HG03565 (cell line): ENCODE measurements around the gene BRD1.

Source experiments
- ATAC-seq: cut with Tn5 transposase; IDR thresholded peaks from one replicate; pipeline ENCODE4 v1.9.1; 2021; ENCODE audit warnings: mild to moderate bottlenecking, moderate library complexity; ENCODE audit not compliant: unreplicated experiment

The BRD1 gene

GRCh38 chr22:49734882-49735281, 92.8 kb downstream of the BRD1 start:
- no peak for ATAC-seq

GRCh38 chr22:49734390-49734789, 93.3 kb downstream of the BRD1 start:
- ATAC-seq = no peak

- ATAC-seq = no peak
Observed at GRCh38 chr22:49733631-49734030, 94.0 kb downstream of the BRD1 start.

GRCh38 chr22:49730656-49731055, 97.0 kb downstream of the BRD1 start:
- ATAC-seq = no peak

GRCh38 chr22:49728570-49729271, 99.0 kb downstream of the BRD1 start:
- no peak for ATAC-seq

- ATAC-seq = no peak
Observed at GRCh38 chr22:49727881-49728569, 99.6 kb downstream of the BRD1 start.

- no peak for ATAC-seq
Observed at GRCh38 chr22:49727191-49727880, 100.3 kb downstream of the BRD1 start.

- no peak for ATAC-seq
Observed at GRCh38 chr22:49726701-49727101, 101.0 kb downstream of the BRD1 start.

- no peak for ATAC-seq
Observed at GRCh38 chr22:49726022-49726681, 101.5 kb downstream of the BRD1 start.

- ATAC-seq = no peak
Observed at GRCh38 chr22:49725516-49725915, 102.2 kb downstream of the BRD1 start.

- ATAC-seq = no peak
Observed at GRCh38 chr22:49724893-49725489, 102.7 kb downstream of the BRD1 start.

- ATAC-seq = no peak
Observed at GRCh38 chr22:49724030-49724892, 103.4 kb downstream of the BRD1 start.

- ATAC-seq = no peak
Observed at GRCh38 chr22:49723478-49724029, 104.1 kb downstream of the BRD1 start.
